A549 (cell line): ENCODE data around the gene CGREF1. TPM values are rescaled to one million over a fixed set of nuclear protein-coding genes. Genes with fewer than 3 reads are reported as not detected.
A peak's percentile ranks its signal among the peaks of the same experiment; 100 is the strongest.

Experiments
- ATAC-seq, 2 experiments: fragments of 200-7000 bp in 1 of 2; fragments of >200 bp in 1 of 2; cut with Nextera tagmentation in 1 of 2; cut with Tn5 transposase in 1 of 2; 3 replicates each; pipeline versions ENCODE4 v1.8.0 to v1.9.1; 2018 to 2020; ENCODE audit warnings: mild to moderate bottlenecking in 1 of 2, moderate library complexity in 1 of 2
- CTCF ChIA-PET: fragments of 300-600 bp; sonication (Branson Sonifier 250); formaldehyde crosslinking; extraction: SDS; loops from one replicate; lab custom pipeline; 2021; ENCODE audit warnings: antibody characterized with exemption, inconsistent platforms; lab: Yijun Ruan, JAX
- POLR2A ChIA-PET: fragments of 350-600 bp; formaldehyde crosslinking; extraction: SDS; loops from one replicate; lab custom pipeline; 2021; ENCODE audit warnings: antibody characterized with exemption, inconsistent platforms; lab: Yijun Ruan, JAX
- DNase-seq, 2 experiments: peaks; one replicate each; pipeline versions ENCODE4 v3.0.0 to v3.0.0-alpha.2; 2011 to 2016; ENCODE audit warnings: low read depth in 1 of 2, low spot score in 1 of 2
- FAIRE-seq: peaks from 2 replicates; lab custom pipeline; 2011; peaks lifted over from hg19 to GRCh38; lab: Jason Lieb, UNC
- H3K27ac ChIP-seq, 2 experiments: fragments of >200 bp; sonication (Bioruptor Twin); formaldehyde crosslinking; 3 replicates each; pipeline ENCODE4 v1.5.1; 2016 to 2017
- H3K4me1 ChIP-seq: fragments of >200 bp; sonication (Bioruptor Twin); formaldehyde crosslinking; 3 replicates; pipeline ENCODE4 v1.6.1; 2016
- H3K4me2 ChIP-seq: fragments of >200 bp; sonication (Bioruptor Twin); formaldehyde crosslinking; 3 replicates; pipeline ENCODE4 v1.6.1; 2016
- H3K4me3 ChIP-seq: fragments of >200 bp; sonication (Bioruptor Twin); formaldehyde crosslinking; 3 replicates; pipeline ENCODE4 v1.5.1; 2016
- H3K9me3 ChIP-seq: fragments of >200 bp; sonication (Bioruptor Twin); formaldehyde crosslinking; 3 replicates; pipeline ENCODE4 v1.6.1; 2016
- BCL3 ChIP-seq: fragments of >200 bp; sonication (Bioruptor Twin); formaldehyde crosslinking; IDR thresholded peaks from 3 replicates; pipeline ENCODE4 v1.6.1; 2016
- CBX8 ChIP-seq: fragments of 200-600 bp; sonication (generic); IDR thresholded peaks from 2 replicates; pipeline ENCODE4 v1.6.1; 2016
- CEBPB ChIP-seq, 2 experiments: fragments of >200 bp in 1 of 2; sonication (Bioruptor Twin) in 1 of 2; formaldehyde crosslinking in 1 of 2; IDR thresholded peaks; 2 replicates each; pipeline ENCODE4 v1.6.1; 2012 to 2016
- CHD4 ChIP-seq: fragments of 200-600 bp; sonication (generic); IDR thresholded peaks from 2 replicates; pipeline ENCODE4 v1.6.1; 2016; ENCODE audit warnings: antibody characterized with exemption, mild to moderate bottlenecking, borderline replicate concordance
- ELK1 ChIP-seq: fragments of 150-350 bp; IDR thresholded peaks from 2 replicates; pipeline ENCODE4 v1.6.1; 2014; ENCODE audit warnings: low read depth, mild to moderate bottlenecking, low read length
- ESRRA ChIP-seq: fragments of 150-350 bp; IDR thresholded peaks from 2 replicates; pipeline ENCODE4 v1.6.1; 2014; ENCODE audit warnings: mild to moderate bottlenecking, low read length, borderline replicate concordance
- FOSL2 ChIP-seq, 2 experiments: fragments of 450-650 bp in 1 of 2; fragments of >200 bp in 1 of 2; sonication (Bioruptor Twin) in 1 of 2; formaldehyde crosslinking; IDR thresholded peaks; 2 replicates each; pipeline versions ENCODE4 v1.5.0 to v1.6.1; 2016 to 2020; ENCODE audit warnings: mild to moderate bottlenecking in 1 of 2, moderate library complexity in 1 of 2
- FOXS1 ChIP-seq: fragments of 250-450 bp; sonication (Bioruptor Pico); IDR thresholded peaks from 2 replicates; pipeline ENCODE4 v1.5.0; 2020; ENCODE audit warnings: mild to moderate bottlenecking, moderate library complexity
- HES2 ChIP-seq: fragments of >200 bp; sonication (Bioruptor Twin); formaldehyde crosslinking; IDR thresholded peaks from 2 replicates; pipeline ENCODE4 v1.6.1; 2016
- HMGXB4 ChIP-seq: fragments of 250-450 bp; sonication (Bioruptor Pico); IDR thresholded peaks from 2 replicates; pipeline ENCODE4 v1.5.0; 2021; ENCODE audit warnings: mild to moderate bottlenecking, moderate library complexity, borderline replicate concordance
- HOXA7 ChIP-seq: fragments of 250-450 bp; sonication (Bioruptor Pico); IDR thresholded peaks from 2 replicates; pipeline ENCODE4 v1.5.0; 2020; ENCODE audit warnings: mild to moderate bottlenecking, moderate library complexity
- HOXB5 ChIP-seq: fragments of 250-450 bp; sonication (Bioruptor Pico); IDR thresholded peaks from 2 replicates; pipeline ENCODE4 v1.5.0; 2020; ENCODE audit warnings: mild to moderate bottlenecking, moderate library complexity
- JUN ChIP-seq, 2 experiments: fragments of >200 bp; sonication (Bioruptor Twin); formaldehyde crosslinking; IDR thresholded peaks; 2 replicates in 1 of 2; 3 replicates in 1 of 2; pipeline ENCODE4 v1.6.1; 2016 to 2017
- JUNB ChIP-seq: fragments of >200 bp; sonication (Bioruptor Twin); formaldehyde crosslinking; IDR thresholded peaks from 2 replicates; pipeline ENCODE4 v1.6.1; 2016
- KDM1A ChIP-seq: fragments of 200-600 bp; sonication (generic); IDR thresholded peaks from 2 replicates; pipeline ENCODE4 v1.6.1; 2016; ENCODE audit warnings: low read depth, mild to moderate bottlenecking
- KDM5A ChIP-seq: fragments of 200-600 bp; sonication (generic); IDR thresholded peaks from 2 replicates; pipeline ENCODE4 v1.6.1; 2016; ENCODE audit warnings: antibody characterized with exemption, mild to moderate bottlenecking
- MAZ ChIP-seq: fragments of 150-350 bp; IDR thresholded peaks from 2 replicates; pipeline ENCODE4 v1.6.1; 2014; ENCODE audit warnings: antibody characterized with exemption, low read depth, low read length, borderline replicate concordance
- MYC ChIP-seq: IDR thresholded peaks from 2 replicates; pipeline ENCODE4 v1.6.1; 2012; ENCODE audit warnings: mild to moderate bottlenecking, inconsistent platforms, low read length, improper control_type of control experiment, borderline replicate concordance
- NPAS2 ChIP-seq: fragments of 250-450 bp; sonication (Bioruptor Pico); IDR thresholded peaks from 2 replicates; pipeline ENCODE4 v1.8.0; 2022; ENCODE audit warnings: mild to moderate bottlenecking, moderate library complexity, borderline replicate concordance
- POLR2A ChIP-seq: IDR thresholded peaks from 2 replicates; pipeline ENCODE4 v1.6.1; 2012; ENCODE audit warnings: mild to moderate bottlenecking, low read length
- SREBF2 ChIP-seq: fragments of 450-650 bp; IDR thresholded peaks from 2 replicates; pipeline ENCODE4 v1.6.1; 2014; ENCODE audit warnings: mild to moderate bottlenecking, moderate library complexity
- TFCP2L1 ChIP-seq: fragments of 250-450 bp; sonication (Bioruptor Pico); IDR thresholded peaks from 2 replicates; pipeline ENCODE4 v1.5.0; 2021; ENCODE audit warnings: mild to moderate bottlenecking
- USF2 ChIP-seq: fragments of 450-650 bp; IDR thresholded peaks from 2 replicates; pipeline ENCODE4 v1.6.1; 2014; ENCODE audit warnings: antibody characterized with exemption
- ZC3H11A ChIP-seq: fragments of 450-650 bp; IDR thresholded peaks from 2 replicates; pipeline ENCODE4 v1.6.1; 2014; ENCODE audit warnings: antibody characterized with exemption, mild to moderate bottlenecking
- ZNF302 ChIP-seq: fragments of 250-450 bp; sonication (Bioruptor Pico); IDR thresholded peaks from 2 replicates; pipeline ENCODE4 v1.9.0; 2021; ENCODE audit warnings: inconsistent platforms, mild to moderate bottlenecking, moderate library complexity
- WGBS: methylation state at CpG from one replicate; pipeline ENCODE4 v1.1.6; 2017; ENCODE audit errors: missing lambda C conversion rate; 5-methylcytosine and 5-hydroxymethylcytosine counted together
- polyA plus RNA-seq, 4 experiments: library from polyadenylated mRNA; depleted of rRNA in 3 of 4; stranded (reverse); fragments of >200 nt; fragmentation: RNase III in 1 of 4; extraction: RNeasy Plus Mini Kit Qiagen cat#74134 plus additional on column Dnase treatment in 1 of 4; gene quantifications; 2 replicates in 3 of 4; 3 replicates in 1 of 4; pipeline ENCODE4 v1.2.3, GENCODE V29; 2011 to 2017

The CGREF1 gene
- polyA plus RNA-seq, 2 of the 4 experiments (the other 2 are of a cell fraction): 5.1 to 5.8 TPM

GRCh38 chr2:27080603-27080936, 38.4 kb downstream of the CGREF1 start:
- no peak for FAIRE-seq
- H3K4me1 ChIP-seq: peaks cover 12% of the 10 kb centered on the region
- peak overlapping the region in 1 of 2 experiments; percentile 41; a peak in 1 of 6 replicates for H3K27ac ChIP-seq
- WGBS: 96% methylated on average over 14 of the region's 14 CpGs
- TF ChIP-seq HMGXB4 (no peak), MYC (no peak), TFCP2L1 (no peak), CHD4 (no peak), ZNF302 (CRISPR knock-in tag) (no peak), ESRRA (no peak), NPAS2 (CRISPR knock-in tag) (no peak), ELK1 (no peak), FOXS1 (CRISPR knock-in tag) (no peak), JUNB (no peak), CBX8 (no peak), KDM5A (no peak), HES2 (no peak), HOXA7 (CRISPR knock-in tag) (no peak), HOXB5 (CRISPR knock-in tag) (no peak), CEBPB (IDR thresholded peaks at IDR 0.05) (no peak), BCL3 (no peak), FOSL2 (IDR thresholded peaks at IDR 0.05) (no peak), FOSL2 (CRISPR knock-in tag; IDR thresholded peaks at IDR 0.05) (no peak), USF2 (no peak), POLR2A (no peak)
- no peak overlapping the region for H3K4me2 ChIP-seq
- ATAC-seq: no peak
- ChIA-PET CTCF (interaction anchor here (0.6 to 15.3 kb wide), 15 partner anchors 10 to 278 kb away, joined by 3 to 253 read pairs (median 4); partner anchors contain the start of genes AGBL5 and OST4), POLR2A (interaction anchor here (1.0 to 3.3 kb wide), 4 partner anchors 8 to 29 kb away, joined by 3 to 18 read pairs (median 10); partner anchors contain the start of genes AGBL5 and OST4)
- H3K4me3 ChIP-seq: no peak overlapping the region
- H3K9me3 ChIP-seq: no peaks in the 10 kb centered on the region
- no peak for DNase-seq

- ChIA-PET CTCF (interaction anchor here (0.6 to 15.3 kb wide), 9 partner anchors 10 to 200 kb away, joined by 3 to 253 read pairs (median 5); partner anchors contain the start of genes AGBL5 and OST4), POLR2A (no interaction called here)
- TF ChIP-seq SREBF2 (no peak), ESRRA (no peak), KDM1A (no peak), MAZ (no peak), ZC3H11A (no peak), JUN (IDR thresholded peaks at IDR 0.05) (no peak), USF2 (no peak)
- H3K4me3 ChIP-seq: no peak overlapping the region
- no peaks in the 10 kb centered on the region for H3K9me3 ChIP-seq
- ATAC-seq (no peak), FAIRE-seq (no peak), DNase-seq (no peak)
- WGBS: 87% methylated on average over 7 of the region's 7 CpGs
- no peak overlapping the region for H3K4me2 ChIP-seq
- H3K27ac ChIP-seq: no peak overlapping the region
- H3K4me1 ChIP-seq: peaks cover 9% of the 10 kb centered on the region
Measured at GRCh38 chr2:27080140-27080469, 38.8 kb downstream of the CGREF1 start.
